Osteoblast (primary cell): ENCODE data around the gene SREBF2. TPM values are rescaled to one million over a fixed set of nuclear protein-coding genes. Genes with fewer than 3 reads are reported as not detected.

ENCODE experiments used
- DNase-seq: peaks from one replicate; pipeline ENCODE4 v3.0.0; 2011; ENCODE audit warnings: low spot score, mixed read lengths; ENCODE audit not compliant: insufficient read length; ENCODE audit errors: missing footprints
- H2AFZ ChIP-seq: 2 replicates; pipeline ENCODE4 v1.6.0; 2011; ENCODE audit warnings: mild to moderate bottlenecking, low read length
- H3K27ac ChIP-seq: 2 replicates; pipeline ENCODE4 v1.5.1; 2011; ENCODE audit warnings: mild to moderate bottlenecking, low read depth, low read length, moderate library complexity
- H3K27me3 ChIP-seq: 2 replicates; pipeline ENCODE4 v1.6.0; 2012; ENCODE audit warnings: mild to moderate bottlenecking, control low read depth, inconsistent platforms, low read length, moderate library complexity; ENCODE audit not compliant: insufficient read depth
- H3K36me3 ChIP-seq: 2 replicates; pipeline ENCODE4 v1.5.1; 2011; ENCODE audit warnings: mild to moderate bottlenecking, low read length, control low read depth, moderate library complexity; ENCODE audit not compliant: insufficient read depth
- H3K4me1 ChIP-seq: 2 replicates; pipeline ENCODE4 v1.5.1; 2011; ENCODE audit warnings: mild to moderate bottlenecking, low read length, control low read depth, moderate library complexity; ENCODE audit not compliant: insufficient read depth
- H3K4me2 ChIP-seq: 2 replicates; pipeline ENCODE4 v1.6.0; 2011; ENCODE audit warnings: mild to moderate bottlenecking, low read length; ENCODE audit not compliant: insufficient read depth
- H3K4me3 ChIP-seq: fragments of 200-600 bp; sonication (generic); 3 replicates; pipeline ENCODE4 v1.5.1; 2012; ENCODE audit warnings: mild to moderate bottlenecking, low read length, inconsistent platforms; ENCODE audit not compliant: insufficient read depth
- H3K79me2 ChIP-seq: 2 replicates; pipeline ENCODE4 v1.6.0; 2012; ENCODE audit warnings: mild to moderate bottlenecking, low read length, control low read depth, inconsistent platforms; ENCODE audit not compliant: insufficient read depth
- H3K9me3 ChIP-seq: 2 replicates; pipeline ENCODE4 v1.5.1; 2011; ENCODE audit warnings: low read depth, low read length, control low read depth
- H4K20me1 ChIP-seq: 2 replicates; pipeline ENCODE4 v1.6.0; 2012; ENCODE audit warnings: mild to moderate bottlenecking, low read length, control low read depth; ENCODE audit not compliant: insufficient read depth
- total RNA-seq: library from RNA; depleted of rRNA; stranded (reverse); fragments of >200 nt; gene quantifications from 2 replicates; pipeline ENCODE4 v1.2.3, GENCODE V29; 2012
- TF ChIP-seq, protein P1 (sequence below): IDR thresholded peaks from 2 replicates; pipeline ENCODE4 v1.5.1; 2011; ENCODE audit warnings: mild to moderate bottlenecking, low read depth, low read length, moderate library complexity; ENCODE audit errors: extremely low read depth

Gene SREBF2
- total RNA-seq, 1 donor: 80.3 TPM

- no peaks in the 10 kb centered on the region for H3K79me2 ChIP-seq
- peaks cover 9% of the 10 kb centered on the region for H3K27me3 ChIP-seq
- no peaks in the 10 kb centered on the region for H3K36me3 ChIP-seq
- no peaks in the 10 kb centered on the region for H3K4me1 ChIP-seq
- TF ChIP-seq, protein P1, sequence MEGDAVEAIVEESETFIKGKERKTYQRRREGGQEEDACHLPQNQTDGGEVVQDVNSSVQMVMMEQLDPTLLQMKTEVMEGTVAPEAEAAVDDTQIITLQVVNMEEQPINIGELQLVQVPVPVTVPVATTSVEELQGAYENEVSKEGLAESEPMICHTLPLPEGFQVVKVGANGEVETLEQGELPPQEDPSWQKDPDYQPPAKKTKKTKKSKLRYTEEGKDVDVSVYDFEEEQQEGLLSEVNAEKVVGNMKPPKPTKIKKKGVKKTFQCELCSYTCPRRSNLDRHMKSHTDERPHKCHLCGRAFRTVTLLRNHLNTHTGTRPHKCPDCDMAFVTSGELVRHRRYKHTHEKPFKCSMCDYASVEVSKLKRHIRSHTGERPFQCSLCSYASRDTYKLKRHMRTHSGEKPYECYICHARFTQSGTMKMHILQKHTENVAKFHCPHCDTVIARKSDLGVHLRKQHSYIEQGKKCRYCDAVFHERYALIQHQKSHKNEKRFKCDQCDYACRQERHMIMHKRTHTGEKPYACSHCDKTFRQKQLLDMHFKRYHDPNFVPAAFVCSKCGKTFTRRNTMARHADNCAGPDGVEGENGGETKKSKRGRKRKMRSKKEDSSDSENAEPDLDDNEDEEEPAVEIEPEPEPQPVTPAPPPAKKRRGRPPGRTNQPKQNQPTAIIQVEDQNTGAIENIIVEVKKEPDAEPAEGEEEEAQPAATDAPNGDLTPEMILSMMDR: no peak
- no peak overlapping the region for H3K4me3 ChIP-seq
- no peak overlapping the region for H3K27ac ChIP-seq
- peak; percentile 73 for DNase-seq
- no peaks in the 10 kb centered on the region for H4K20me1 ChIP-seq
- no peaks in the 10 kb centered on the region for H3K9me3 ChIP-seq
- no peak overlapping the region for H3K4me2 ChIP-seq
- no peak overlapping the region for H2AFZ ChIP-seq
Observed at GRCh38 chr22:41927813-41928212, 94.9 kb downstream of the SREBF2 start.

- no peak overlapping the region for H2AFZ ChIP-seq
- no peaks in the 10 kb centered on the region for H3K79me2 ChIP-seq
- no peaks in the 10 kb centered on the region for H3K4me1 ChIP-seq
- peaks cover 9% of the 10 kb centered on the region for H3K27me3 ChIP-seq
- no peak overlapping the region for H3K27ac ChIP-seq
- no peaks in the 10 kb centered on the region for H4K20me1 ChIP-seq
- no peak overlapping the region for H3K4me2 ChIP-seq
- DNase-seq: peak; percentile 74
- H3K4me3 ChIP-seq: no peak overlapping the region
- H3K9me3 ChIP-seq: no peaks in the 10 kb centered on the region
- TF ChIP-seq, protein P1: no peak
- no peaks in the 10 kb centered on the region for H3K36me3 ChIP-seq
Observed at GRCh38 chr22:41928593-41929417, 95.9 kb downstream of the SREBF2 start.

GRCh38 chr22:41929418-41929810 lies 96.5 kb downstream of the SREBF2 start:
- Histone ChIP-seq H3K4me3 (no peak overlapping the region), H3K27ac (no peak overlapping the region), H3K4me2 (no peak overlapping the region), H2AFZ (no peak overlapping the region), H3K9me3 (no peaks in the 10 kb centered on the region), H3K79me2 (no peaks in the 10 kb centered on the region), H4K20me1 (no peaks in the 10 kb centered on the region), H3K27me3 (peaks cover 9% of the 10 kb centered on the region), H3K36me3 (no peaks in the 10 kb centered on the region), H3K4me1 (no peaks in the 10 kb centered on the region)
- TF ChIP-seq, protein P1: no peak
- no peak for DNase-seq

DNA sequence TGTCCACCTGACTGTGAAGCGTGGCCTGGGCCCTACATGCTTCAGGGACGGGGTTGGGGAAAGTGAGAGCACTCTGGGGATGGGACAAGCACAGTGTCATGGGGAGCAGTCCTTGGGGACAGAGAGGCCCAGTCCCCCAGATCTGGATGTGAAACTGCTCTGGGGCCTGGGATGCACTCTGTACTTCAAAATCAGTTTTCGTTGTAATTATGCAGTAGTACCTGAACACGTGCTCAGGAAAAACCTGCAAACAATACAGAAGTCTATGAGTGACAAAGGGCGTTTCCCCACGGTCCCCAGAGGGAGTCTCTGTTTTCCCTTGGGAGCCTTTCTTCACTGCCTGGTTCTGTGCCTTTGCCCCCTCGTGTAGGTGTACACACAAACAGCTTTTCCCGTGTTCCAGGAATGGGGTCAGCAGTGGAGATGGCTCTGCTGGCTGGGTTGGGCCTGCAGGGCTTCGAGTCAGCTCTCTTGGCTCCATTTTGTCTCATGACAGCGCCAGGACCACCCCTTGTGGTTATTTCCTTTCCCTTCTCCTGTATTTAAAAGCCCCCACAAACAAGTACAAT lies 98.9 kb downstream of the SREBF2 start:
- DNase-seq: peak; percentile 69
- H2AFZ ChIP-seq: no peak overlapping the region
- H3K79me2 ChIP-seq: no peaks in the 10 kb centered on the region
- TF ChIP-seq, protein P1: no peak
- no peaks in the 10 kb centered on the region for H3K27me3 ChIP-seq
- H3K9me3 ChIP-seq: no peaks in the 10 kb centered on the region
- H3K36me3 ChIP-seq: no peaks in the 10 kb centered on the region
- H3K4me2 ChIP-seq: no peak overlapping the region
- H3K4me1 ChIP-seq: no peaks in the 10 kb centered on the region
- H3K27ac ChIP-seq: no peak overlapping the region
- H4K20me1 ChIP-seq: no peaks in the 10 kb centered on the region
- no peak overlapping the region for H3K4me3 ChIP-seq
